Neural progenitor cell (in vitro differentiated cells): Measurements from ENCODE around the gene PRKAR2A.

Experiments used
- CTCF ChIP-seq: fragments of 200-600 bp; sonication (generic); IDR thresholded peaks from 2 replicates; pipeline ENCODE4 v1.5.1; 2017; ENCODE audit warnings: antibody characterized with exemption, mild to moderate bottlenecking
- EZH2 ChIP-seq: fragments of 200-600 bp; sonication (generic); IDR thresholded peaks from 2 replicates; pipeline ENCODE4 v1.6.1; 2017; ENCODE audit warnings: antibody characterized with exemption, mild to moderate bottlenecking, moderate library complexity
- EZH2phosphoT487 ChIP-seq: fragments of 200-600 bp; sonication (generic); IDR thresholded peaks from 2 replicates; pipeline ENCODE4 v1.6.1; 2017; ENCODE audit warnings: antibody characterized with exemption

DNA sequence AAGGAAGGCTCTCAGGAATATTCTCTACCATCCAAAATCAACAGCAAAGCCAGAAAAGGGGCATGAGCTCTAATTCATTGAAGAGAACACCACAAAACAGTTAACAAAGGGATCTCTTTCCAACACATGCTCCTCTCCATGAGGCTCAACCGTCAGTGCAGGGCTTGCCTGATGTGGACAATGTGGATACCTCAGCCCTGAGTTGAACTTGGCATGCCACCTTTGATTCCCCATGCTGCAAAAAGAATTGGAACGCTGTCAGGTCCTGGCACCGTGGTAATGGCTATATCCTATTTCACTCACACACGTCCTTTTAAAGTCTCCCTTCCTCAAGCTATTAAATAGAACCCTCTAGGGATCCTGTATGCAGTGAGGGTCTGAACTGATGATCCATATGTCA is 100.0 kb downstream of the PRKAR2A start:
- TF ChIP-seq CTCF (no peak), EZH2phosphoT487 (no peak), EZH2 (no peak)
